A673 (cell line): ENCODE results near the gene JMJD1C.

Experiments
- EZH2 ChIP-seq: fragments of 200-600 bp; sonication (generic); IDR thresholded peaks from 2 replicates; pipeline ENCODE4 v1.6.1; 2017; ENCODE audit warnings: borderline replicate concordance, low read depth, mild to moderate bottlenecking, mixed read lengths, antibody characterized with exemption, low read length; ENCODE audit not compliant: poor library complexity, severe bottlenecking
- TF ChIP-seq, protein P1 (sequence below): fragments of 300-800, 200-600 bp; sonication (generic); conservative IDR thresholded peaks from 2 replicates; pipeline ENCODE4 v1.5.1; 2017; ENCODE audit warnings: low read depth, mild to moderate bottlenecking, antibody characterized with exemption, low read length, moderate library complexity, mixed read lengths

DNA sequence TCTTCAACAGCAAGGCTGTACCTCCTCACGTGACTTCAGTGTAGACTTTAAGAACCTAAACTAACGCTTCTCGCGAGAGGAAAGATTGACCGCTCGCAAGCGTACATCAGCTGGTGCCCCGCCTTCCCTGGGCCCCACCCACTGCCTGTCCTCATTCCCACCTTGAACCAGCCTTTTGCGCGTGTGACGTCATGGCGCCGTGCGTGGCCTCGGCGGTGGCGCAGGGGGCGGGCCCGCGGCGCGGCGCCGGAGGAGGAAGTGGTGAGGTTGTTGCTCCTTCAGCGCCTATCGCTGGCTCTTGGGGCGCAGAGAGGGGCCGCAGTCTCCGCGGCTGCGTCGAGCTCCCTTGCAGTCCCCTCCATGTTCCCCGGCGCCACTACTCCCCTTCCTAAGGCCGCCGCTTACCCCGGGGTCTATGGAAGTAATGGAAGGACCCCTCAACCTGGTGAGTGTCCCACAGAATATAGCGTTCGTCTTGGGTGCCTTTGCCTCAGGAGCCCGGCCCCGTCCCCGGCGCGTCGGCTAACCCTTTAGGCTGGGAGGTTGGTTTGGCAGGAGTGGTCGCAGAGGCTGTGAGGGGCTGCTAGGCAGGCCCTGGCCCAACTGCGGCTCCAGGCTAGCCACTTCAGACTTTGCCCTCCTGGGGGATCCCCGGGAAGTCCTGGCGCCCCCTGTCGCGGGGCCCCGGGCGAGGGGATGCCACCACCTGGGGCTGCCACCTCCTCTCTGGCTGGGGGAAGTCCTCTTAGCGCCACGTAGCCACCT lies 332.5 kb downstream of the JMJD1C start, which contains the start of gene NRBF2:
- TF ChIP-seq, protein P1, sequence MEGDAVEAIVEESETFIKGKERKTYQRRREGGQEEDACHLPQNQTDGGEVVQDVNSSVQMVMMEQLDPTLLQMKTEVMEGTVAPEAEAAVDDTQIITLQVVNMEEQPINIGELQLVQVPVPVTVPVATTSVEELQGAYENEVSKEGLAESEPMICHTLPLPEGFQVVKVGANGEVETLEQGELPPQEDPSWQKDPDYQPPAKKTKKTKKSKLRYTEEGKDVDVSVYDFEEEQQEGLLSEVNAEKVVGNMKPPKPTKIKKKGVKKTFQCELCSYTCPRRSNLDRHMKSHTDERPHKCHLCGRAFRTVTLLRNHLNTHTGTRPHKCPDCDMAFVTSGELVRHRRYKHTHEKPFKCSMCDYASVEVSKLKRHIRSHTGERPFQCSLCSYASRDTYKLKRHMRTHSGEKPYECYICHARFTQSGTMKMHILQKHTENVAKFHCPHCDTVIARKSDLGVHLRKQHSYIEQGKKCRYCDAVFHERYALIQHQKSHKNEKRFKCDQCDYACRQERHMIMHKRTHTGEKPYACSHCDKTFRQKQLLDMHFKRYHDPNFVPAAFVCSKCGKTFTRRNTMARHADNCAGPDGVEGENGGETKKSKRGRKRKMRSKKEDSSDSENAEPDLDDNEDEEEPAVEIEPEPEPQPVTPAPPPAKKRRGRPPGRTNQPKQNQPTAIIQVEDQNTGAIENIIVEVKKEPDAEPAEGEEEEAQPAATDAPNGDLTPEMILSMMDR, result peak; percentile 39; the same call in 1 of the 2 replicates
- no peak for TF ChIP-seq EZH2
